GF-D8 (cell line): ENCODE measurements around the gene NLRP5.
"Not testable (repeated sequence)": the region's sequence is repeated elsewhere in the genome, so short reads cannot be mapped to it uniquely, and the experiment has no call there.

Experiments
- DNase-seq: peaks from one replicate; lab custom pipeline; 2025; lab: John Stamatoyannopoulos, UW

NLRP5 gene

GRCh38 chr19:55986487-55986886 lies at the start of gene NLRP5:
Gene NLRP5 (plus strand): TSS chr19:55986775.
- no peak for DNase-seq

- DNase-seq: no peak
These were observed 47.4 kb upstream of the NLRP5 start for GRCh38 chr19:55939206-55939605.

GRCh38 chr19:55940306-55940705 lies 46.3 kb upstream of the NLRP5 start:
- no peak for DNase-seq

GRCh38 chr19:55947532-55947931 lies 39.0 kb upstream of the NLRP5 start, which contains the start of gene NLRP8:
Gene NLRP8 (plus strand): TSS chr19:55947832.
- no peak for DNase-seq

- not testable (repeated sequence) for DNase-seq
These were observed 36.0 kb upstream of the NLRP5 start for GRCh38 chr19:55950566-55950965.

GRCh38 chr19:55956431-55956830 lies 30.1 kb upstream of the NLRP5 start:
- no peak for DNase-seq

GRCh38 chr19:55958356-55958755 lies 28.2 kb upstream of the NLRP5 start:
- DNase-seq: no peak

GRCh38 chr19:55959996-55960675 lies 26.4 kb upstream of the NLRP5 start:
- no peak for DNase-seq

GRCh38 chr19:55962186-55962585 lies 24.4 kb upstream of the NLRP5 start:
- no peak for DNase-seq

- no peak for DNase-seq
These were observed 12.6 kb upstream of the NLRP5 start for GRCh38 chr19:55973982-55974381.

- no peak for DNase-seq
These were observed 6.2 kb upstream of the NLRP5 start for GRCh38 chr19:55980415-55980814.

- no peak for DNase-seq
These were observed 1.3 kb upstream of the NLRP5 start for GRCh38 chr19:55985254-55985653.

GRCh38 chr19:55990831-55991230 lies 4.3 kb downstream of the NLRP5 start:
- no peak for DNase-seq

GRCh38 chr19:55993492-55993891 lies 6.9 kb downstream of the NLRP5 start:
- no peak for DNase-seq

- no peak for DNase-seq
These were observed 28.2 kb downstream of the NLRP5 start for GRCh38 chr19:56014765-56015164.

- DNase-seq: no peak
These were observed 29.2 kb downstream of the NLRP5 start for GRCh38 chr19:56015756-56016155.

GRCh38 chr19:56019325-56019724 lies 32.8 kb downstream of the NLRP5 start:
- DNase-seq: not testable (repeated sequence)

- not testable (repeated sequence) for DNase-seq
These were observed 33.9 kb downstream of the NLRP5 start for GRCh38 chr19:56020355-56020975.

GRCh38 chr19:56026769-56027168 lies 40.2 kb downstream of the NLRP5 start:
- DNase-seq: no peak

- no peak for DNase-seq
These were observed 67.0 kb downstream of the NLRP5 start for GRCh38 chr19:56053596-56053995.

GRCh38 chr19:56066152-56067023 lies 79.8 kb downstream of the NLRP5 start:
- DNase-seq: no peak

- no peak for DNase-seq
These were observed 83.1 kb downstream of the NLRP5 start for GRCh38 chr19:56069642-56070041.

GRCh38 chr19:56071151-56071550 lies 84.6 kb downstream of the NLRP5 start:
- no peak for DNase-seq
